Measurements from ENCODE around the gene SF3A2.

- TF ChIP-seq CTCF (IDR thresholded peaks at IDR 0.05) (no peak), ZFX (IDR thresholded peaks at IDR 0.05; ENCODE audit: borderline replicate concordance) (no peak)
Measured at GRCh38 chr19:2194513-2195078, 42.0 kb upstream of the SF3A2 start.
